Stimulated activated CD8-positive, alpha-beta memory T cell treated with anti-CD3 and anti-CD28 coated beads, Interleukin-4, amount 100 ng/mL, for 1 hour (primary cell): ENCODE data around the gene FAM131B.
A peak's percentile ranks its signal among the peaks of the same experiment; 100 is the strongest.

Source experiments
- DNase-seq, 2 donors: peaks; one replicate each; pipeline ENCODE4 v3.0.0-alpha.2; 2020; ENCODE audit warnings: low read depth in 2 of 2, low spot score in 1 of 2

The FAM131B gene

DNA sequence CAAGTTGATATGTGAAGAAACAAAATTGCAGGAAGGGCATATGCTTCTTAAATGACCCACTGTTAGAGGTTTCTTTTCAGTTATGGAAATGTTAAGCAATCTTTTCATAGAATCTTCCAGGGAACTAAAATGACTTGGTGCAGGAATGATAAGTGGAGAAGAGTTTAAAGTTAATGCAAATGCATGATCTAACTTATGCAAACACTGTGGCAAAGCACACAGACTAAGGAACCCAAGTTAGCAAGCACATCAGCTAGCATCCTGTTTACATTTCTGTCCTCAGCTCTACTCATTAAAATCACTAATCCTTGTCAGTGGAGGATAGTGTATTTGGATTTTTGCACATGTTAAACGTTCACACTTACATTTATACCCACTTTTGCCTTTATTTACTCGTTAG is 37.3 kb downstream of the FAM131B start:
- no peak for DNase-seq

DNA sequence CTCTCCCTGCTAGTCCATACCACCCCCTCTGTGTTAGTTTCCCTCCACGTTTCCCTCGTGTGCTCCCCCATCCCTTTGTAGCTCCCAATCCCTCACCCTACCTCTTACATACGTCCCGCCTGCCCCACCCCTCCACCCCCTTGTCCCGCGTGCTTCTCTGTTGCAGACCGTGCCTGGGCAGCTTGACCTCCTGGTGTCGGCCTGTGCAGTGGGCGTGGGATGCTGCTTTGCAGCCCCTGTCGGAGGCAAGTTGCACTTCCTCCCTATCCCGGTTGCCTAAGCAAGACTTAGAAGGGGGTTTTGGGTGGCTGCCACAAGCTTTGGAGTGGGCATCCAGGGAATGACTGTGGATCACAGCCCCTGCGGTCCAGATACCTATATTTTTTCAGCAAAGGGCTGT is 38.9 kb downstream of the FAM131B start:
- DNase-seq = no peak

DNA sequence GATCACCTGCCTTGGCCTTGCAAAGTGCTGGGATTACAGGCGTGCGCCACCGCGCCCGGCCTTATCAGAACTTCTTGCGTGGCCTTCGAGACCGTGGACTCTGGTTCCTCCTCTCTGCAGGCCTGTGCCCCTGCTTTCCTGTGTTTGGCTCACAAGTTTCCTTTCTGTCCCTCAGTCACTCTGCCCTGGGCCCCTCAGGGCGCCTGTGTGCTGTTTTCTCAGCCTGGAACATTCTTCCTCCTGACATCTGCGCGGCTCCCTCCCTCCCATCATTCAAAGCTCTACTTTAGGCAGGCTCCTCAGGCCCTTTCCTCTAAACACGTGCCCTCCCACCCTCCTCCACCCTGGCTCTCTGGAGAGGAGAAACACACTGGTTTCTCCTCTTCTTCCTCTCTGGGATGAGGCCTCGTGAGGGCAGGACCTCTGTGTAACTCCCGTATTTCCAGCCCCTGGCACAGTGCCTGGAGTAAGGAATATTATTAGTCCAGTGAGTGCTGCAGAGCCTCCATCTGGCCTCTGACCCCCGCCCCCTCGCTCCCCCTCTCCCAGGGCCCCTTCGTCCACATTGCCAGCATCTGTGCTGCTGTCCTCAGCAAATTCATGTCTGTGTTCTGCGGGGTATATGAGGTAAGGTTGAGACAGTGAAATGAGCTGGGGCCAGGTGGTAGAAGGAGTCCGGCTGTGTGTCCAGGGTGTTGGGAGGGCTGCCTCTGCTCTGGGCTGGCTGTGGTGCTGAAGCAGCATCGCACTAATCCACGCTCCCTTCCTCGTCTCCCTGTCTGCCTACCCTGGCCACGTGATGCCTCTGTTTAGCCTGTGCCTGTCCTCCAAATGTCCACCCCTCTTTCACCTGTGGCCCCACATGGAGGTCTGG is 39.5 kb downstream of the FAM131B start:
- DNase-seq = no peak

DNA sequence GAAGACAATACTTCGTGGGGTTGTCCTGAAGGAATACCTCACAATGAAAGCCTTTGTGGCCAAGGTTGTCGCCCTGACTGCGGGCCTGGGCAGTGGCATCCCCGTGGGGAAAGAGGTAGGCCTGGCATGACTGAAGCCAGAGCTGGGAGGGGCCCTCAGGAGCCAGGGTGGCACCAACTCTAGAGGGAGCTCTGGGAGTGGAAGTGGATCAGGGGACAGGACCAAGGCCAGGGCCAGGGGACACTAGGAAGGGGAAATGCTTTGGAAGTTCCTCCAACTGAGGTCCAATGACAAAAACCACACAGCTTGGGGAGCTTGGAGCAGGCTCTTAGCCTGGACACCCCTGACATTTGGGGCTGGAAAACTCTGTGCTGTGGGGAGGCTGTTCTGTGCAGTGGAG is 40.8 kb downstream of the FAM131B start:
- DNase-seq = no peak

DNA sequence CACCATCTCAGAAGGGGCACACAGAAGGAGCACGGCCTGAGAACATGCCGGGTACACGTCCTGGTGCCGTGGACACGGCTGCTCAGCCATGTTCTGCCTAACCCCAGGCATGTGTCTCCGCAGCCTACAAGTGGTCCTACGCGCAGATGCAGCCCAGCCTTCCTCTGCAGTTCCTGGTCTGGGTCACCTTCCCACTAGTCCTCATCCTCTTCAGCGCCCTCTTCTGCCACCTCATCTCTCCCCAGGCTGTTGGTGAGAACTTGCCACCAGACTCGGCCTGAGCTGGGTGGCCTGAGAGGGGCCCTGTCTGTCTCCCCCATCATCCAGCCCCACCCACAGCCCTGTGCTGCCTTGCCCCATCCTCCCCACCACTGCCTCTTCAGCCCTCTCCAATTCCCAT is 41.3 kb downstream of the FAM131B start:
- DNase-seq = no peak

DNA sequence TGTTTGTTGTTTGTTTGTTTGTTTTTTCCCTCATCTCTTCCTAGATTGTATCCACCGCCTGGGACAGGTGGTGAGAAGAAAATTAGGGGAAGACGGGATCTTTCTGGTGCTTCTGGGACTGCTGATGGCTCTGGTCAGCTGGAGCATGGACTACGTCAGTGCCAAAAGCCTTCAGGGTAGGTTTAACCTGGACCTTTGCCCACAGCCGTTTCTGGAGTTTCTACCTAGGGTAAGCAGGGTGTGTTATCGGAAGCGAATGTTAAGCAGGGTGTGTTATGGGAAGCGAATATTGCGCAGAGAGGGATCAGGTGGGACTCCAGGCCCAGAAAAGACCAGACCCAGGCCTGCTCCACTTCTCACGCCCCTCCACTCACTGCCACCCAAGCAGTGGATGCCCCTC is 41.9 kb downstream of the FAM131B start:
- DNase-seq = no peak

DNA sequence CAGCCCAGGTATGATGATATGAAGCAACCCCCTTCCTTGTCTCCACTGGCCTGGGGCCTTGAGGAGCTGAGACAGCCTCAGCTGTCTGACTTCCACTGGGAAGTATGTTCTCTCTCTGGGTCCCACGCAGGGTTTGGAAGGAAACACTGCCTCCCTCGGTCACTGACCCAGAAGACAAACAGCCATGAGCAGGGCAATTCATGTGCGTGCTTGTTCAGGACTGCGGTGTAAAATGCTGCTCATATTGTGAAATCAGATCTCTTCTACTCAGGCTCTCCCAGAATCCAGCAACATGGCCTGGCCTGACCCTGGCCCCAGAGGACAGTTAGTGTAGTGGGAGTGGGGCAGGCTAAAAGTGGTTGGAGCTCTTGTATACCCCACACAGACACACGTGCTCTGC is 43.9 kb downstream of the FAM131B start:
- DNase-seq = no peak

DNA sequence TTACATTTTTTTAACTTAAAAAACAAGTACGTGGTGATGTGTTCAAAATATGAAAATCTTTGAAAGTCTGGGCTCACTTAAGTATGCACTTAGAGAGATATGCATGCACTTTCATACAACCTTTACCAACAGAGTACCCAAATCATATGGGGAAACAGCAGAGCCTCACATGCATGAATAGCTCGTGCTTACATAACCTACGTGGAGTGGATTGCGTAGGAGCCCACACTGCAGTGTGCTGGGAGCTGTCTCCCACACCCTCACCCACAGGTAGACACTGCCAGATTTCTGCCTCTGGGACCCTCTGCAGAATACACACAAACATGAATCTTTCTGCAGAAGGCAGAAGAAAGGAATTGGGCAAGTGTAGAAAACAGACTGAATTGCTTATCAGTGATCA is 46.0 kb downstream of the FAM131B start:
- no peak for DNase-seq

DNA sequence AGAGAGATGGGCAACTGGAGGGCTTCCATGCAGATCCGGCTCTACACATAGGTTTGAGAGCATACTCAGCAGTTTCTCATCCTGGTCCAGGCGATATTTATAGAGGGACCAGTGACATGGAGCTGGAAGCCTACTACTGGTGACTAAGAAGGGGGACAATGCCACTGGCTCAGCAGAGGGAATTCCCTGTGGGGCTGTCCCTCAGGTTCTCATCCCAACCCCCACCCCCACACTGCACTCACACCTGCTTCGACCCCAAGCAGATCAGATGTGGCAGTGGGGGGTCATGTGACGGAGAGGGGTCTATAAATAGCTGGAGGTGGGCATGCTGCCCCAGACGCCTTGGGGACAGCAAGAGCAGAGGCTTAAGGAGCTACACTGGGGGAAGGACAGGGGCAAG is 46.7 kb downstream of the FAM131B start, which contains the start of gene CLCN1:
TSS of gene CLCN1 (plus strand) at position 336 of the 400 bp plus-strand sequence. CDS start 102 bp downstream, outside the sequence.
- DNase-seq = no peak

DNA sequence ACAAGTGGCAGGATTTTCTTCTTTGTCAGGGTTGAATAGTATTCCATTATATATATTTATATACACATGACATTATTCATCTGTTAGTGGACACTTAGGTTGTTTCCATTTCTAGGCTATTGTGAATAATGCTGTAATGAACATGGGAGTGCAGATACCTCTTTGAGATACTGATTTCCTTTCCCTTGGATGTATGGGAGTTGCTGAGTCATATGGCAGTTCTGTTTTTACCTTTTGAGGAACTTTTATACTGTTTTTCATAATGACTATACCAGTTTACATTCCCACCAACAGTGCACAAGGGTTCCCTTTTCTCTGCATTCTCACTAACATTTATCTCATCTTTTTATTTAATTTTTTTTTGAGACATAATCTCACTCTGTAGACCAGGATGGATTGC is 48.4 kb downstream of the FAM131B start:
- no peak for DNase-seq

DNA sequence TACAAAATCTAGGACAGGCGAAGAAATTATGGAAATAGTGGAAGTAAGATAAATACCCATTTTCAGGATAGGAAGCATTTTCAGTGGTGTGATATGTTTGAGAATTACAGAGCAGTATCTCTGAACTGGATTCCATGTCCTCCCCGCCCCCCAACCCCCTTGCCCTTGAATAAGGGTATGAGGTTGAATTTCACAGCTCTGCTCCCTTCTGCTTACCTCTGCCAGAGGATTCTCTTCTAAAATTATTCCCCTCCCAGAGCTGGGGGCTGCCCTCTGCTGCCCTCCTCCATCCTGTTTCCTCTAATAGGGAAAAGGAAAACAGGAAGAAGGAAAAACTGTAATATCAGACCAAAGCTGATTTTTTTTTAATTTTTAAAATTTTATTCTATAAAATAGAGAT is 53.9 kb downstream of the FAM131B start:
- no peak for DNase-seq

DNA sequence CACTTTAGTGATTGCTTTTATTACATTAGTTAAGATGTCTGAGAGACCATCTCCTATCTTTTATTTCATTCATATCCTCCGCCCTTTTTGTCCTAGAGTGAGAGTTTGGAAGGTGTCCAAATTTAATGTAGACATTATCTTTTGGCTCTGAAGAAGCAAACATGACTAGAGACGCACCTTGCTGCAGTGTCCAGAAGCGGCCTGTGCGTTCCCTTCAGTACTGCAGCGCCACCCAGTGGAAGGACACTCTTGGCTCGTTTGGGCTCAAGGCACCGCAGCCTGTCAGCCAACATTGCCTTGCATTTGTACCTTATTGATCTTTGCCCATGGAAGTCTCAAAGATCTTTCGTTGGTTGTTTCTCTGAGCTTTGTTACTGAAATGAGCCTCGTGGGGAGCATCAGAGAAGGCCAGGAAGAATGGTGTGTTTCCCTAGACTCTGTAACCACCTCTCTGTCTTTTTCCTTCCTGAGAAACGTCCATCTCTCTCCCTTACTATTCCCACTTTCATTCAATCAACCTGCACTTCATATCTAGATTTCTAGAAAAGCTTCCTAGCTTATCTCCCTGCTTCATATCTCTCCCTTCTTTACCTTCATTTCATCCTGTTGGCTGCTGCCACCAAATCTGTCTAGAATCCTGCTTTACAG is 57.0 kb downstream of the FAM131B start:
- peak; percentile 25 to 49 for DNase-seq

DNA sequence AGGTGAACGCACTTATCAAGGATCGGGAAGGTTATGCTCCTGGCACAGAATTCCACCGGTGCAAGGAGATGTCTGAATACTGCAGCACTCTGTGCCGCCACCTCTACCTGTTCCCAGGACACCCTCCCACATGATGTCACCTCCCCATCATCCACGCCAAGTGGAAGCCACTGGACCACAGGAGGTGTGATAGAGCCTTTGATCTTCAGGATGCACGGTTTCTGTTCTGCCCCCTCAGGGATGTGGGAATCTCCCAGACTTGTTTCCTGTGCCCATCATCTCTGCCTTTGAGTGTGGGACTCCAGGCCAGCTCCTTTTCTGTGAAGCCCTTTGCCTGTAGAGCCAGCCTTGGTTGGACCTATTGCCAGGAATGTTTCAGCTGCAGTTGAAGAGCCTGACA is 57.6 kb downstream of the FAM131B start:
- DNase-seq = no peak

DNA sequence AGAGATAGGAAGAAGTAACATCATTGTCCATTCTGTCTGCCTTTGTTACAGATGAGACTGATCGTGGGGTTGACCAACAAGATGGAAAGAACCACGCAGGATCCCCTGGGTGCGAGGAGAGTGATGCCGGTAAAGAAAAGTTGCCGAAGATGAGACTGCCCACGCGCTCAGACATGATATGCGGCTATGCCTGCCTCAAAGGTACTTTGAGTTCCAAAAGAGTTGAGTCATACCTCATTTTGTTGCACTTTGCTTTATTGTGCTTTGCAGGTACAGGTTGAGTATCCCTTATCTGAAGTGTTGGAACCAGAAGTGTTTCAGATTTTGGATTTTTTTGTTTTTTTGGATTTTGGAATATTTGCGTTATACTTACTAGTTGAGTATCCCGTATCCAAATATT is 58.8 kb downstream of the FAM131B start:
- no peak for DNase-seq
